ENCODE results near the gene DNAJB4. TPM values are rescaled to one million over a fixed set of nuclear protein-coding genes. Genes with fewer than 3 reads are reported as not detected.
A peak's percentile ranks its signal among the peaks of the same experiment; 100 is the strongest.

DNAJB4 gene
- total RNA-seq, 8 experiments from 2014 or later, result 30.8 to 102 (median 41.2) TPM

GRCh38 chr1:78045563-78045925 lies 40.8 kb downstream of the DNAJB4 start:
- in situ Hi-C loops (cut with MboI; ENCODE audit: low pct_unique_long_range_greater_than_20kb in 2 of 9, low sequenced_read_pairs in 9 of 9, unreplicated experiment in 9 of 9), result no loop called here
- WGBS, 10 experiments, result 23 to 59% (median 48%) methylated on average over 6 to 13 of the region's 19 CpGs; no CpG with 5 or more reads in 6 of the 10 experiments
- H3K4me3 ChIP-seq, result no peak overlapping the region
- H3K27ac ChIP-seq, result no peak overlapping the region
- ATAC-seq (replicated peaks in 6 of 8), result peak in 4 of 8 experiments; percentile 7 to 45 (median 20)
- H3K4me1 ChIP-seq (replicated peaks in 1 of 2), result peaks cover 0 to 8% of the 10 kb centered on the region in 2 donors

- 0 to 20% (median 4%) methylated on average over 1 to 19 of the region's 85 CpGs; no CpG with 5 or more reads in 3 of the 10 experiments for WGBS, 10 experiments
- in situ Hi-C loops (cut with MboI; ENCODE audit: low pct_unique_long_range_greater_than_20kb in 2 of 9, low sequenced_read_pairs in 9 of 9, unreplicated experiment in 9 of 9), result no loop called here
- Histone ChIP-seq H3K4me3 (peak within 1 kb of the TSS; percentile 11 to 32 (median 23)), H3K4me1 (replicated peaks in 1 of 2) (peaks cover 0 to 8% of the 10 kb centered on the region in 2 donors), H3K27ac (no peak within 1 kb of the TSS)
- ATAC-seq (replicated peaks in 6 of 8), result peak; percentile 45 to 85 (median 68)
These were observed 41.4 kb downstream of the DNAJB4 start, which contains the start of gene GIPC2 for GRCh38 chr1:78045926-78046778. GIPC2 (plus strand) TSS chr1:78045966; CDS start chr1:78046095, 129 bp downstream.

- in situ Hi-C loops (cut with MboI; ENCODE audit: low pct_unique_long_range_greater_than_20kb in 2 of 9, low sequenced_read_pairs in 9 of 9, unreplicated experiment in 9 of 9), result no loop called here
- Histone ChIP-seq H3K4me1 (replicated peaks in 1 of 2) (peaks cover 0 to 8% of the 10 kb centered on the region in 2 donors), H3K4me3 (no peak overlapping the region), H3K27ac (no peak overlapping the region)
- WGBS, 10 experiments, result 78 to 92% (median 86%) methylated on average over 3 to 5 of the region's 5 CpGs; no CpG with 5 or more reads in 2 of the 10 experiments
- no peak for ATAC-seq (replicated peaks in 6 of 8)
These were observed 42.4 kb downstream of the DNAJB4 start for GRCh38 chr1:78047106-78047505.

- peaks cover 0 to 8% of the 10 kb centered on the region in 2 donors for H3K4me1 ChIP-seq (replicated peaks in 1 of 2)
- H3K27ac ChIP-seq, result no peak overlapping the region
- in situ Hi-C loops (cut with MboI; ENCODE audit: low pct_unique_long_range_greater_than_20kb in 2 of 9, low sequenced_read_pairs in 9 of 9, unreplicated experiment in 9 of 9), result no loop called here
- no peak overlapping the region for H3K4me3 ChIP-seq
- ATAC-seq (replicated peaks in 6 of 8), result no peak
- 80 to 97% (median 91%) methylated on average over 2 to 3 of the region's 3 CpGs; no CpG with 5 or more reads in 3 of the 10 experiments for WGBS, 10 experiments
These were observed 42.9 kb downstream of the DNAJB4 start for GRCh38 chr1:78047631-78048030.

GRCh38 chr1:78048446-78048845 lies 43.7 kb downstream of the DNAJB4 start:
- 36 to 96% (median 73%) methylated on average over 1 to 3 of the region's 3 CpGs; no CpG with 5 or more reads in 1 of the 10 experiments for WGBS, 10 experiments

GRCh38 chr1:78049396-78049795 lies 44.7 kb downstream of the DNAJB4 start:
- 58 to 100% (median 88%) methylated on average over 1 to 4 of the region's 4 CpGs; no CpG with 5 or more reads in 4 of the 10 experiments for WGBS, 10 experiments
- Histone ChIP-seq H3K4me1 (replicated peaks in 1 of 2) (peaks cover 0 to 8% of the 10 kb centered on the region in 2 donors), H3K27ac (no peak overlapping the region), H3K4me3 (no peak overlapping the region)
- in situ Hi-C loops (cut with MboI; ENCODE audit: low pct_unique_long_range_greater_than_20kb in 2 of 9, low sequenced_read_pairs in 9 of 9, unreplicated experiment in 9 of 9), result no loop called here
- ATAC-seq (replicated peaks in 6 of 8), result peak in 2 of 8 experiments; percentile 34 to 42

More at GRCh38 chr1:78048446-78048845, 43.7 kb downstream of the DNAJB4 start:
- ATAC-seq (replicated peaks in 6 of 8), result no peak
- in situ Hi-C loops (cut with MboI; ENCODE audit: low pct_unique_long_range_greater_than_20kb in 2 of 9, low sequenced_read_pairs in 9 of 9, unreplicated experiment in 9 of 9), result no loop called here
- no peak overlapping the region for H3K4me3 ChIP-seq
- H3K27ac ChIP-seq, result no peak overlapping the region
- peaks cover 0 to 8% of the 10 kb centered on the region in 2 donors for H3K4me1 ChIP-seq (replicated peaks in 1 of 2)

- no peak for ATAC-seq (replicated peaks in 6 of 8)
- WGBS, 10 experiments, result 93 to 100% (median 98%) methylated on average over 1 to 2 of the region's 2 CpGs
These were observed 46.3 kb downstream of the DNAJB4 start for GRCh38 chr1:78051005-78051404.

GRCh38 chr1:78052685-78053405 lies 48.1 kb downstream of the DNAJB4 start:
- Histone ChIP-seq H3K4me1 (replicated peaks in 1 of 2) (no peaks in the 10 kb centered on the region), H3K27ac (no peak overlapping the region), H3K4me3 (no peak overlapping the region)
- in situ Hi-C loops (cut with MboI; ENCODE audit: low pct_unique_long_range_greater_than_20kb in 2 of 9, low sequenced_read_pairs in 9 of 9, unreplicated experiment in 9 of 9), result no loop called here
- peak in 2 of 8 experiments; percentile 23 to 45 for ATAC-seq (replicated peaks in 6 of 8)
- WGBS, 10 experiments, result 0 to 82% (median 64%) methylated on average over 1 to 2 of the region's 2 CpGs; no CpG with 5 or more reads in 2 of the 10 experiments

More at GRCh38 chr1:78051005-78051404, 46.3 kb downstream of the DNAJB4 start:
- H3K27ac ChIP-seq, result no peak overlapping the region
- peaks cover 0 to 8% of the 10 kb centered on the region in 2 donors for H3K4me1 ChIP-seq (replicated peaks in 1 of 2)
- in situ Hi-C loops (cut with MboI; ENCODE audit: low pct_unique_long_range_greater_than_20kb in 2 of 9, low sequenced_read_pairs in 9 of 9, unreplicated experiment in 9 of 9), result no loop called here
- H3K4me3 ChIP-seq, result no peak overlapping the region

- no peak overlapping the region for H3K27ac ChIP-seq
- no peaks in the 10 kb centered on the region for H3K4me1 ChIP-seq (replicated peaks in 1 of 2)
- H3K4me3 ChIP-seq, result no peak overlapping the region
- no peak for ATAC-seq (replicated peaks in 6 of 8)
- in situ Hi-C loops (cut with MboI; ENCODE audit: low pct_unique_long_range_greater_than_20kb in 2 of 9, low sequenced_read_pairs in 9 of 9, unreplicated experiment in 9 of 9), result no loop called here
- 70 to 100% (median 92%) methylated on average over 1 to 2 of the region's 2 CpGs; no CpG with 5 or more reads in 3 of the 10 experiments for WGBS, 10 experiments
These were observed 48.8 kb downstream of the DNAJB4 start for GRCh38 chr1:78053498-78053897.

GRCh38 chr1:78054559-78054958 lies 49.8 kb downstream of the DNAJB4 start:
- H3K27ac ChIP-seq, result no peak overlapping the region
- no peak overlapping the region for H3K4me3 ChIP-seq
- H3K4me1 ChIP-seq (replicated peaks in 1 of 2), result no peaks in the 10 kb centered on the region
- peak in 2 of 8 experiments; percentile 36 to 41 for ATAC-seq (replicated peaks in 6 of 8)
- in situ Hi-C loops (cut with MboI; ENCODE audit: low pct_unique_long_range_greater_than_20kb in 2 of 9, low sequenced_read_pairs in 9 of 9, unreplicated experiment in 9 of 9), result no loop called here

GRCh38 chr1:78054972-78055371 lies 50.2 kb downstream of the DNAJB4 start:
- Histone ChIP-seq H3K27ac (no peak overlapping the region), H3K4me3 (no peak overlapping the region), H3K4me1 (replicated peaks in 1 of 2) (no peaks in the 10 kb centered on the region)
- in situ Hi-C loops (cut with MboI; ENCODE audit: low pct_unique_long_range_greater_than_20kb in 2 of 9, low sequenced_read_pairs in 9 of 9, unreplicated experiment in 9 of 9), result no loop called here
- 0 to 75% (median 25%) methylated on average over 1 to 2 of the region's 2 CpGs; no CpG with 5 or more reads in 6 of the 10 experiments for WGBS, 10 experiments
- no peak for ATAC-seq (replicated peaks in 6 of 8)

- H3K27ac ChIP-seq, result no peak overlapping the region
- no peaks in the 10 kb centered on the region for H3K4me1 ChIP-seq (replicated peaks in 1 of 2)
- no peak overlapping the region for H3K4me3 ChIP-seq
- no peak for ATAC-seq (replicated peaks in 6 of 8)
- 47 to 100% (median 85%) methylated on average over 2 to 3 of the region's 3 CpGs for WGBS, 10 experiments
- in situ Hi-C loops (cut with MboI; ENCODE audit: low pct_unique_long_range_greater_than_20kb in 2 of 9, low sequenced_read_pairs in 9 of 9, unreplicated experiment in 9 of 9), result no loop called here
These were observed 50.9 kb downstream of the DNAJB4 start for GRCh38 chr1:78055565-78056132.

- Histone ChIP-seq H3K4me3 (no peak overlapping the region), H3K27ac (no peak overlapping the region), H3K4me1 (replicated peaks in 1 of 2) (no peaks in the 10 kb centered on the region)
- in situ Hi-C loops (cut with MboI; ENCODE audit: low pct_unique_long_range_greater_than_20kb in 2 of 9, low sequenced_read_pairs in 9 of 9, unreplicated experiment in 9 of 9), result no loop called here
- WGBS, 10 experiments, result 52 to 93% (median 79%) methylated on average over 2 to 4 of the region's 4 CpGs
- ATAC-seq (replicated peaks in 6 of 8), result no peak
These were observed 53.9 kb downstream of the DNAJB4 start for GRCh38 chr1:78058670-78059069.

Data from motor neuron (in vitro differentiated cells).